Skeletal muscle satellite cell (primary cell): ENCODE measurements around the gene USP32.
A peak's percentile ranks its signal among the peaks of the same experiment; 100 is the strongest.
"Not testable (repeated sequence)": the region's sequence is repeated elsewhere in the genome, so short reads cannot be mapped to it uniquely, and the experiment has no call there.

Experiments
- H3K27me3 ChIP-seq: 2 replicates; pipeline ENCODE4 v1.7.0; 2013; ENCODE audit warnings: low read length; ENCODE audit not compliant: control insufficient read depth, insufficient read depth
- H3K36me3 ChIP-seq: 2 replicates; pipeline ENCODE4 v1.7.0; 2013; ENCODE audit warnings: mild to moderate bottlenecking, control low read depth, low read length; ENCODE audit not compliant: insufficient read depth
- H3K4me1 ChIP-seq: 2 replicates; pipeline ENCODE4 v1.7.0; 2013; ENCODE audit warnings: low read length; ENCODE audit not compliant: control insufficient read depth, insufficient read depth
- H3K4me2 ChIP-seq: 2 replicates; pipeline ENCODE4 v1.7.0; 2013; ENCODE audit warnings: mild to moderate bottlenecking, low read length
- H3K4me3 ChIP-seq: 2 replicates; pipeline ENCODE4 v1.7.0; 2013; ENCODE audit warnings: low read length
- H3K9ac ChIP-seq: 2 replicates; pipeline ENCODE4 v1.7.0; 2013; ENCODE audit warnings: mild to moderate bottlenecking, low read depth, low read length, moderate library complexity
- H3K9me3 ChIP-seq: replicated peaks from 2 replicates; pipeline ENCODE4 v1.7.0; 2013; ENCODE audit warnings: mild to moderate bottlenecking, control low read depth, low read length

Gene USP32

DNA sequence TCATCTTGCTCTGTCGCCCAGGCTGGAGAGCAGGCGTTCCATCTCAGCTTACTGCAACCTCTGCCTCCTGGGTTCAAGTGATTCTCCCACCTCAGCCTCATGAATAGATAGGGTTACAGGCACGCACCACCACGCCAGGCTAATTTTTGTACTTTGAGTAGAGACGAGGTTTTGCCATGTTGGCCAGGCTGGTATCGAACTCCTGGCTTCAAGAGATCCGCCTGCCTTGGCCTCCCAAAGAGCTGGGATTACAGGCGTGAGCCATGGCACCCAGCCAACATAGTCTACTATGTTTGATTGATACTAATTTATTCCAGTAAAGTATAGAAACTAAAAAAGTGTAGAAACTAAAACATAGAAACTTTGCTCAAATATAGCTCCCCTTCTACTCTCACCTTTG is 147.3 kb downstream of the USP32 start:
- H3K4me1 ChIP-seq: no peaks in the 10 kb centered on the region
- H3K4me3 ChIP-seq: no peak overlapping the region
- H3K4me2 ChIP-seq: no peak overlapping the region
- no peaks in the 10 kb centered on the region for H3K27me3 ChIP-seq
- no peaks in the 10 kb centered on the region for H3K9me3 ChIP-seq
- no peak overlapping the region for H3K9ac ChIP-seq
- H3K36me3 ChIP-seq: peaks cover 30% of the 10 kb centered on the region

DNA sequence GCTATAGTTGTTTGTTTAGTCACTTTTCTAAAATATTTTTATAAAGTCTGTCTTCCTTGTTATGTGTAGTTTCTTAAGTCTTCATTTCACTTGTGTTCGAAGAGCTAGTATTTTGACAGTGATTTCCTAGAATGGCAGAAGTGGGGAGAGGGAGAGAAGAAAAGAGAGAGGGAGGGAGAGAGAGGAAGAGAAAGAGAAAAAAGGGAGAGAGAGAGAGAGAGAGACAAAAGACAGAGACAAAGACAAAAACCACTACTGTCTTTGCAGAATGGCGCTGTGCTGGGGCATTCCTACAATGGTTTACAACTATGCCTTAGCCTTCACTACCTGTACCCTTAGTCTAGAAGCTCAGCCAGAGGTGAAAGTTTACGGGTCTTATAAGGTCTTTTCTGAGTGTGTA is 151.6 kb downstream of the USP32 start:
- Histone ChIP-seq H3K4me1 (no peaks in the 10 kb centered on the region), H3K4me3 (no peak overlapping the region), H3K9me3 (no peaks in the 10 kb centered on the region), H3K4me2 (no peak overlapping the region), H3K36me3 (peaks cover 16% of the 10 kb centered on the region), H3K9ac (no peak overlapping the region), H3K27me3 (no peaks in the 10 kb centered on the region)

DNA sequence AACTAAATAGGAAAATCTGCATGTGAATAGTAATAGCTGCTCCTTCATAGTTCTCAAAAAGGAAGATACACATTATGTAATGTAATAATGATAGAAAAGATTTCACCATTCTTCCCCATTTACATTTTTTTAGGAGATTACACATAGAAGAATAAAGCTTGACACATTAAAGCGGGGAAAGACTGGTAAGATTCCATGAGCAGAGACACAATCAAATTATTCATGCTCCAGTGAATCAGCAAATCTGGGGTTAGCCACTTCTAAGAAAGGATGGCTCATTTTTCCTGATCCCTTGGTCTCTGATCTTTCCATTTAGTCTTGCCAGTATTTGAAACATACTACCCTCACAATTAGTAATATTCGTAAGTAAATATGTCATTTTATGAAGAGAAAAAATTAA is 160.2 kb downstream of the USP32 start:
- Histone ChIP-seq H3K36me3 (peaks cover 23% of the 10 kb centered on the region), H3K27me3 (no peaks in the 10 kb centered on the region)

DNA sequence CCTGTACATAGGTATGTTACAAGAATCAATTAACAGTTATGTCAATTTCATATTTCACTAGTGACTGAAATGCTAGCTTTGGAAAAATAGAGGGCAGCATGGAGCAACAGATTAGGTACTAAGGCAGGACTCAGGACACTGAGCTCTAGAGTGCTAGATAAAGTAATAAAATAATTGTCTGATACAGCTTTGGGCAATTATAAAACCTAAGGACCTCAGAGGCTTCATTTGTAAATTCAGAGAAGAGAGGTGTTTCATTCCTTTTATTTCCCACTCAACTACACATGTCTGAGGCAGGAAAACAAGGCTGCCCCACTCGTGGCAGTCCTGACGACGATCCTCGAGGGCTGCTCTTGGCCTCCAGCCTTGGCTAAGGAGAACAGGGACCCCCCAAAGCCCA is 160.7 kb downstream of the USP32 start:
- no peaks in the 10 kb centered on the region for H3K9me3 ChIP-seq
- no peaks in the 10 kb centered on the region for H3K27me3 ChIP-seq
- no peak overlapping the region for H3K4me3 ChIP-seq
- H3K36me3 ChIP-seq: peaks cover 23% of the 10 kb centered on the region
- H3K4me1 ChIP-seq: peaks cover 5% of the 10 kb centered on the region
- H3K9ac ChIP-seq: peak overlapping the region; percentile 7
- no peak overlapping the region for H3K4me2 ChIP-seq

More for the DNA sequence above, 160.2 kb downstream of the USP32 start:
- Histone ChIP-seq H3K4me3 (no peak overlapping the region), H3K9ac (peak overlapping the region; percentile 7), H3K4me2 (no peak overlapping the region), H3K9me3 (no peaks in the 10 kb centered on the region), H3K4me1 (peaks cover 5% of the 10 kb centered on the region)

DNA sequence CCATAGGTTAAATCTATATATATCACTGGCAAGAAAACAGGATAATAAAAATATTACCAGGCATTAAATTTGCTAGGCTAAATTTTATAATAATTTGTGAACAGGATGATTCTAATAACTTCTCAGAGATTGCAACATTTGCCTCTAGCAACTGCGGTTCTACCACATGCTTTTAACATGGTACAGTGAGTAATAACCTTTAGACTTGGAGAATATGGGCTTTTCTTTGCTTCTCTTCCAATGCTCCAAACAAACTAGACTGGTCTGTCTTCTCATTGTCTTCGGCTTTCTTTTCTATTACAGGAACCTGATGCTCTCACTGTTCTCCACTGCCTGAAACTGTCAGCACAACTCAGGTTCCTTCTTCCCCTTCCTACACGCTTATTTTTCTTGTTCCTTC is 161.6 kb downstream of the USP32 start:
- Histone ChIP-seq H3K36me3 (peaks cover 20% of the 10 kb centered on the region), H3K27me3 (no peaks in the 10 kb centered on the region)

DNA sequence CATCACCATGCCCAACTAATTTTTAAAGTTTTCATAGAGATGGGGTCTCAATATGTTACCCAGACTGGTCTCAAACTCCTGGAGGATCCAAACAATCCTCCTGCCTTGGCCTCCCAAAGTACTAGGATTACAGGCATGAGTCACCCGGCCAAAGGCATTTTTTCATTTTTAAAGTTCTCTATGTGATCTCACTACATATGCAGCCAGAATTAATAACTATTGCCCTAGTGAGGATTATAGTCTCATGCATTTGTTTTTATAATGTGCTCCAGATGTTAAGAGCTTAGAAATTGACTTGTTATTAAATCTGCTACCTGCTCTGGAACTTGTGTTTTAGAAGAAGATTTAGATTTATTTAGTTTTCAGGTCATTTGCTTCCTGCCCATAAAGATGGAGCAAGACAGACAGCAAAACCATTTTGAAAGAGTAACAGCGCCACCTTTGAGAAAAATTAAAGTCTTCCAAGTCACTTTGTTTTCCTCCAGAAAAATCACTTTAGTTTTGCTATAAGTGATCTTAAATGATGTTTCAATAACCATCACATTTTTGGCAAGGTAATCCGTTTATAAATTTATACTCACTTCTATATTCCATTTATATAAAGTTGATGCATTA is 162.6 kb downstream of the USP32 start:
- peaks cover 20% of the 10 kb centered on the region for H3K36me3 ChIP-seq
- H3K4me1 ChIP-seq: peaks cover 5% of the 10 kb centered on the region
- no peak overlapping the region for H3K4me3 ChIP-seq
- H3K4me2 ChIP-seq: no peak overlapping the region
- H3K9me3 ChIP-seq: no peaks in the 10 kb centered on the region
- no peaks in the 10 kb centered on the region for H3K27me3 ChIP-seq
- no peak overlapping the region for H3K9ac ChIP-seq

More for the DNA sequence above, 161.6 kb downstream of the USP32 start:
- no peak overlapping the region for H3K4me3 ChIP-seq
- no peaks in the 10 kb centered on the region for H3K9me3 ChIP-seq
- H3K4me1 ChIP-seq: peaks cover 5% of the 10 kb centered on the region
- H3K9ac ChIP-seq: no peak overlapping the region
- H3K4me2 ChIP-seq: no peak overlapping the region

DNA sequence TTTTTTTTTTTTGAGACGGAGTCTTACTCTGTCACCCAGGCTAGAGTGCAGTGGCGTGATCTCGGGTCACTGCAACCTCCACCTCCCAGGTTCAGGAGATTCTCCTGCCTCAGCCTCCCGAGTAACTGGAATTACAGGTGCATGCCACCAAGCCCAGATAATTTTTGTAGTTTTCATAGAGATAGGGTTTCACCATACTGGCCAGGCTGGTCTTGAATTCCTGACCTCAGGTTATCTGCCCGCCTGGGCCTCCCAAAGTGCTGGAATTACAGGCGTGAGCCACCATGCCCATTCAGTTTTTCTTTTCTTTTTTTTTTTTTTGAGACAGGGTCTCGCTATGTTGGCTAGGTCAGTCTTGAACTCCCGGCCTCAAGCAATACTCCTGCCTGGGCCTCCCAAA is 164.7 kb downstream of the USP32 start:
- H3K4me2 ChIP-seq, H3K9ac ChIP-seq, H3K9me3 ChIP-seq, H3K27me3 ChIP-seq, H3K4me3 ChIP-seq, H3K4me1 ChIP-seq: not testable (repeated sequence)
- peaks cover 31% of the 10 kb centered on the region for H3K36me3 ChIP-seq

DNA sequence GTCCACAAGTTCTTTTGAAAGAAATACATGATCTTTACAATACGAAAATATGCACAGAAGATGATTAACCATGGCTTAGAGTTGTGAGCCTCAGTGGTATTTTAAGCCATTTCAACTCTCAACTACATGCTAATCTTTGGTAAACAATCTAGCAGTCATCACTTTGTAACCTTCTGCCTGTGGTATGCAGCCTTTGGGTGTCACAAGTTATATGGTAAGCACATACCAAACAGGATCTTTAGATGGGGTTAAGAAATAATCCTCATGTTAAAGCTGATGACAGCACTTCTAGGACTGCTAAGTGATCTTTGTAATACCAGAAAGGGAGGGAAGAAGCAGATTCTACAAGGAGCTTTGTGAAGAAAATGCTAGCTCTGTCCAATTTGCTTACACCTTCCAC is 167.9 kb downstream of the USP32 start:
- Histone ChIP-seq H3K4me2 (no peak overlapping the region), H3K9me3 (no peaks in the 10 kb centered on the region), H3K9ac (no peak overlapping the region), H3K4me3 (no peak overlapping the region), H3K4me1 (no peaks in the 10 kb centered on the region), H3K27me3 (no peaks in the 10 kb centered on the region), H3K36me3 (peaks cover 37% of the 10 kb centered on the region)

DNA sequence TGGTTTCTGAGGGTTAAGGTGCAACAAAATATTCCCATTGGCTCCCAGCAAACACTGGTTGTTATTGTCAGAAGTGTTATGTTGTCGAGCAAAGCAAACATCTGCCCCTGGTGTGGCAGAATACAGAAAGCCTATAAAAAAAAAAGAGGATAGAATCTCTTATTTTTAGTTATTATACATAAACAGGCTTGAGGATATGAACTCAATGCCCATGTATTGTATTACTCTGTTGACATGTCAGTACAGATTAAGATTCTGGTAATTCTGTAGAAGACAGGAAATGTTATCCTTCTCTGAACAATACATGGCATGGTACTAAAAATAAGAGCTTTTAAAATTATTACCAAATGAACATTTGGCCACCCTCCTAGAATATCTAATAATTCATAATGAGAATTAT is 168.5 kb downstream of the USP32 start:
- Histone ChIP-seq H3K36me3 (peaks cover 37% of the 10 kb centered on the region), H3K4me1 (no peaks in the 10 kb centered on the region), H3K4me2 (no peak overlapping the region), H3K4me3 (no peak overlapping the region), H3K9me3 (no peaks in the 10 kb centered on the region), H3K9ac (no peak overlapping the region), H3K27me3 (no peaks in the 10 kb centered on the region)

DNA sequence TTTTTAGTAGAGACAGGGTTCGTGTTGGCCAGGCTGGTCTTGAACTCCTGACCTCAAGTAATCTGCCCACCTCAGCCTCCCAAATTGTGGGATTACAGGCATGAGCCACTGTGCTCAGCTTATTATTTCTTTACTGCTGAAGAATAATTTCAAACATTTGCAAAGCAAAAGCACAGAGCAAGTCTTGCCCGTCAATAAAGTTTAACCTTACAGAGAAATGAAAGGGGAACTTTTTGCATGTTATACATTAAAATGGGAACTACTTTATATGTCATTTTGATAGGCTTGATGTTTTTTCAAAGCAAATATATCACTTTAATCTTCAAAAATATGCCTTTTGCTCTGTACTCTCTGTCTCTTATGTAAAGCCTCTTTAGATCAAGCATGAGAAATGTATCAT is 173.2 kb downstream of the USP32 start:
- H3K4me3 ChIP-seq, H3K4me1 ChIP-seq, H3K9ac ChIP-seq, H3K4me2 ChIP-seq, H3K27me3 ChIP-seq, H3K9me3 ChIP-seq: not testable (repeated sequence)
- peaks cover 21% of the 10 kb centered on the region for H3K36me3 ChIP-seq

DNA sequence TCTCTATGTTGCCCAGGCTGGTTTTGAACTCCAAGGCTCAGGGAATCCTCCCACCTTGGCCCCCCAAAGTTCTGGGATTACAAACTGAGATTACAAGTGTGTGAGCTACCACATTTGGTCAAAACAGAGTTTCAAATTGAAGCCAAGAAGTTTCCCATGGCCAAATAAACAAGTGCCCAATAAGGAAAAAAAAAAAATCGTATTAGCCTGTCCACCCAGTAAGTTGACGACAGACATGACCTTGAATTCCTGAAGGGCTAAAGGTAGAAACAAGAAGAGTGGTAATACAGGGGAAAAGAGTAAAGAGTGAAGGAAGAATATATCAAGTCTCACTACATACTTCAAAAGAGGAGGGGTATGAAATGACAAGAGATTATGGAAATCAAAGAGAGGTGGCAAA is 176.0 kb downstream of the USP32 start:
- not testable (repeated sequence) for H3K9ac ChIP-seq, H3K27me3 ChIP-seq, H3K4me2 ChIP-seq, H3K4me1 ChIP-seq, H3K4me3 ChIP-seq, H3K36me3 ChIP-seq, H3K9me3 ChIP-seq

DNA sequence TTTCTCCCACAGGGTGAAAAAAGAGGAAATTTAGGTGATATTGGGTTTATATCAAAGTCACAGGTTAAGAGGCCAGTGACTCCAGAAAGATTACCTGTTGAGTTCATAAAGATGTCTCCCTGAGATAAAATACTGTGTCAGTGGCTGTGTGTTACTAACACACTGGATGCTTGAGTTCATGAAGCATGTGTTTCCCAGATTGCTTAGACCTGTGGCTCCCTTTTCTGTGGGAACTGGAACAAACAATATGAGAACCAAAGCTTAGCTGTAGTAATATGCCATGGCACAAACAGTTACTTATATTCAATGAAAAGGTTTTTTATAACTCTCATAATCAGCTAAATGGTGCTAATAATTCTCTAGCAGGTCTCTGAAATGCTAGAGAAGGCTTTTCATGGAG is 180.7 kb downstream of the USP32 start:
- H3K4me3 ChIP-seq, H3K9ac ChIP-seq, H3K27me3 ChIP-seq, H3K4me1 ChIP-seq, H3K4me2 ChIP-seq, H3K36me3 ChIP-seq, H3K9me3 ChIP-seq: not testable (repeated sequence)
